ENCODE data around the gene PCSK7.

DNA sequence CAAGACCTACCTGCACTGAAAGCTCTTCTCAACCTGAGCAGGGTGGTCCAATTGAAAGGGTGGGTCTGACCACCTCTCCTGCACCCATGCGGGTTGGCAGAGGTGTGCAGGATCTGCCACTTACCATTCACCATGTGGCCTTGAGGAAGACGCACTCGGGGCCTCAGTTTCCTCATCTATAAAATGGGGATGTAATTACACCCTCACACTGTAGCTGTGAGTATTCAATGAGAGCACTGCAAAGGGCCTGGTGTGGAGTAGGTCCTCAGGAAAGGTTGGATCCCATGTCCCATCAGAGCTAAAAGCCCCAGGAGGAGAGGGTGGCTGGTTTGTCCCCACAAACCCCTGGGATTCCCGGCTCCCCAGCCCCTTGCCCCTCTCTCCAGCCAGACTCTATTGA, 33.3 kb downstream of the PCSK7 start:
- TF ChIP-seq EZH2 (IDR thresholded peaks at IDR 0.05) = no peak
- TF ChIP-seq POLR2AphosphoS5 (IDR thresholded peaks at IDR 0.05; ENCODE audit: borderline replicate concordance, low read depth, low read length) = no peak
